ENCODE results near the gene SLC6A18.

The SLC6A18 gene

DNA sequence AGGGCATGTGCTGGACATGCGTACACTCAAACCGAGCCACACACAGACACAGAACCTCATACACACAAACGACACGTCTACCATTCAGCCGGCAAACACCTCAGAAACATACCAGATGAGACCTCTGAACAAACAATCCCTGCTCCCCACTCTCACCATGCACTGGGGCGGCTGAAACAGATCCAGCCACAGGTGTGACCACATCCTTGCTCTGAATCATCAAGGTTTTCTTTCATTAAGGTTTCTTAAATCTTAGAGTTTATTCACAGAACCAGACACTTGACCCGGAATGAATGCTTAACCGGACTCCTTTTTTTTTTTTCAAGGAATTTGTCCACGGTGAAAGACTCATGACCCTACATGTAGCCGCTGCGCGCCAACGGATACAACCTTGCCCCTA lies 43.5 kb downstream of the SLC6A18 start:
- Mint-ChIP-seq H3K27ac (no peak overlapping the region), H3K4me1 (no peaks in the 10 kb centered on the region), H3K36me3 (ENCODE audit: low read depth) (peaks cover 4% of the 10 kb centered on the region), H3K4me3 (no peak overlapping the region), H3K9me3 (no peaks in the 10 kb centered on the region), H3K27me3 (ENCODE audit: low read depth, poor library complexity) (peaks cover 5% of the 10 kb centered on the region)
- TF ChIP-seq, protein P1, sequence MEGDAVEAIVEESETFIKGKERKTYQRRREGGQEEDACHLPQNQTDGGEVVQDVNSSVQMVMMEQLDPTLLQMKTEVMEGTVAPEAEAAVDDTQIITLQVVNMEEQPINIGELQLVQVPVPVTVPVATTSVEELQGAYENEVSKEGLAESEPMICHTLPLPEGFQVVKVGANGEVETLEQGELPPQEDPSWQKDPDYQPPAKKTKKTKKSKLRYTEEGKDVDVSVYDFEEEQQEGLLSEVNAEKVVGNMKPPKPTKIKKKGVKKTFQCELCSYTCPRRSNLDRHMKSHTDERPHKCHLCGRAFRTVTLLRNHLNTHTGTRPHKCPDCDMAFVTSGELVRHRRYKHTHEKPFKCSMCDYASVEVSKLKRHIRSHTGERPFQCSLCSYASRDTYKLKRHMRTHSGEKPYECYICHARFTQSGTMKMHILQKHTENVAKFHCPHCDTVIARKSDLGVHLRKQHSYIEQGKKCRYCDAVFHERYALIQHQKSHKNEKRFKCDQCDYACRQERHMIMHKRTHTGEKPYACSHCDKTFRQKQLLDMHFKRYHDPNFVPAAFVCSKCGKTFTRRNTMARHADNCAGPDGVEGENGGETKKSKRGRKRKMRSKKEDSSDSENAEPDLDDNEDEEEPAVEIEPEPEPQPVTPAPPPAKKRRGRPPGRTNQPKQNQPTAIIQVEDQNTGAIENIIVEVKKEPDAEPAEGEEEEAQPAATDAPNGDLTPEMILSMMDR (IDR thresholded peaks at IDR 0.05), result no peak
- DNase-seq, result no peak

- no peak overlapping the region for H3K4me3 Mint-ChIP-seq
- no peak overlapping the region for H3K27ac Mint-ChIP-seq
- TF ChIP-seq, protein P1 (IDR thresholded peaks at IDR 0.05), result no peak
- peaks cover 5% of the 10 kb centered on the region for H3K27me3 Mint-ChIP-seq (ENCODE audit: low read depth, poor library complexity)
- no peaks in the 10 kb centered on the region for H3K4me1 Mint-ChIP-seq
- peaks cover 4% of the 10 kb centered on the region for H3K36me3 Mint-ChIP-seq (ENCODE audit: low read depth)
- H3K9me3 Mint-ChIP-seq, result no peaks in the 10 kb centered on the region
- no peak for DNase-seq
These were observed 45.2 kb downstream of the SLC6A18 start for GRCh38 chr5:1270426-1270825.

- Mint-ChIP-seq H3K27ac (no peak overlapping the region), H3K36me3 (ENCODE audit: low read depth) (peaks cover 4% of the 10 kb centered on the region), H3K27me3 (ENCODE audit: low read depth, poor library complexity) (peaks cover 6% of the 10 kb centered on the region), H3K4me3 (no peak overlapping the region), H3K4me1 (no peaks in the 10 kb centered on the region), H3K9me3 (no peaks in the 10 kb centered on the region)
- TF ChIP-seq, protein P1 (IDR thresholded peaks at IDR 0.05), result no peak
- DNase-seq, result no peak
These were observed 46.0 kb downstream of the SLC6A18 start for GRCh38 chr5:1270933-1271914.

DNA sequence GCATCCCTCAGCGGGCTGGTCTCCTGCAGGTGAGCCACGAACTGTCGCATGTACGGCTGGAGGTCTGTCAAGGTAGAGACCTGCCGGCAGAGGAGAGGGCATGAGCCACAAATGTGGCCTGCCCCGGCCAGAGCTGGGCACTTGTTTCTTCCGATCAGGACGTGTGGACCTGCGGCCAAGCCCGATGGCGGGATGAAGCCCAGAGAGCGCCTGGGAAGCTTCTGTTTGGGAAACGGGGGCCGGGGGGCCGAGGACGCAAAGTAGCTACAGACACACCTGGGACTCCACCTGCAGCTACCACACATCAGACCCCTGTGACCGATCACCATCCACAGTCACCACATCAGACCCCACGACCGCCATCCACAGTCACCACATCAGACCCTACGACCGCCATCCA lies 47.0 kb downstream of the SLC6A18 start:
- Mint-ChIP-seq H3K27ac (no peak overlapping the region), H3K4me1 (no peaks in the 10 kb centered on the region), H3K36me3 (ENCODE audit: low read depth) (peaks cover 4% of the 10 kb centered on the region), H3K9me3 (no peaks in the 10 kb centered on the region), H3K27me3 (ENCODE audit: low read depth, poor library complexity) (peaks cover 10% of the 10 kb centered on the region), H3K4me3 (no peak overlapping the region)
- TF ChIP-seq, protein P1 (IDR thresholded peaks at IDR 0.05), result no peak
- DNase-seq, result no peak

DNA sequence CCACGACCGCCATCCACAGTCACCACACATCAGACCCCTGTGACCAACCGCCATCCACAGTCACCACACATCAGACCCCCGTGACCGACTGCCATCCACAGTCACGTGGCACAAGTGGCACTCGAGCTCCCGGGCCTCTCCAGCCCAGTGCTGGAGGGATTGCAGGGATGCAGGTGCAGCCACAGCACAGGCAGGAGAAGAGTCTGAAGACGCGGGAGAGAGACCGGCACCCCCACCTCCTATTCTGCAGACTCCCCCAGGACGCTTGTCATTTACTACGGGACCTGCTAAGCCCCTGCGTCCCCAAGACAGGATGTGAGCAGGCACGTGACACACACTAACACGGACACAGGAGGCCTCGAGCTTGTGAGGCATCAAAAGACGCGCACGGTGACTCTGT lies 48.6 kb downstream of the SLC6A18 start:
- DNase-seq, result no peak
- H3K36me3 Mint-ChIP-seq (ENCODE audit: low read depth), result peaks cover 11% of the 10 kb centered on the region
- peaks cover 10% of the 10 kb centered on the region for H3K27me3 Mint-ChIP-seq (ENCODE audit: low read depth, poor library complexity)

More for the DNA sequence above, 48.6 kb downstream of the SLC6A18 start:
- TF ChIP-seq, protein P1 (IDR thresholded peaks at IDR 0.05), result no peak
- Mint-ChIP-seq H3K27ac (no peak overlapping the region), H3K9me3 (no peaks in the 10 kb centered on the region), H3K4me1 (no peaks in the 10 kb centered on the region), H3K4me3 (no peak overlapping the region)

Measured in nephron progenitor cell (in vitro differentiated cells).